ENCODE results near the gene OR10H5. TPM values are rescaled to one million over a fixed set of nuclear protein-coding genes. Genes with fewer than 3 reads are reported as not detected.

The OR10H5 gene
- total and polyA plus RNA-seq, 2 of the 13 experiments (the other 11 are each of a cell fraction or from before 2014, with no cell fraction given): not detected

DNA sequence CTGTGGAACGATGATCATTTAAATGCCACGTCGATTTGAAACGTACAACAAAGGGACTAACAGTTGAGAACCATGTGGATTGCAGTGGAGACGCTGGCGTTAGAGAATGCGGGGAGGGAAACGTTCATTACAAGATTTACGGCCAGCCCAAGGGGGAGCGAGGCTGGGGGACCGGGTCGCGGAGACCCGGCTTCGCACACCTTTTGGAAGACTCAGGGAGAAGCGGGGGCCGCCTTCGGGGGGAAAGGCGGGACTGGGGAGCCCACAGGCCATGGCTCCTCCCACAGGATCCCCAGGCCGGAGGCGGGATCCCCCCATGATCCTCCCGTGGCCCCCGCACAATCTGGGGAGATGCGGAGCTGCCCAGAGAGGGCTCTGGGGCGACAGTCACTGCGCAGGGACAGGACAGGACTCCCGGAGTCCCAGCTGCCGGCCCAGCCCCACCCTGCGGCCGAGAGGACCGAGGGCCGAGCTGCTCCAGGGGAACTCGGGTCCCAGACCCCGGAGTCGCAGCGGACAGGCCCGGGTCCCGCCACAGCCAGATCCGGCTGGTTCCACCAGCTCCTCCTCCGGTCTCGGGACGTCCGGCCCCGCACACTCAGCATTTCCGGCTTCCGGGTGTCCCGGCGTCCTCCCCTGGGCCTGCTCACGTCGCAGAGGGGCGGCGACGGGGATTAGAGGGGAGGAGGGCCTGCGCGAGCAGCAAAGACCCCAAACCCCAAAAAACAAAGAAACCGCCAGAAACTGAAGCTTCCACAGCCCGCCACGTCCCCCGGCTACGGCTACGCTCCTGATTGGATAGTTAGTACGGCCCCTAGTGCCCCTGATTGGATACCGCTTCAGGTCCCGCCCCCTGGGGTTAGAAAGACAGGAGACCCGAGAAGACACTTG lies 49.1 kb downstream of the OR10H5 start (continued):
- TF ChIP-seq GLI4 (CRISPR knock-in tag; IDR thresholded peaks at IDR 0.05; ENCODE audit: borderline replicate concordance) (peak; percentile 61; the same call in 1 of the 2 replicates), SAP130 (CRISPR knock-in tag; IDR thresholded peaks at IDR 0.05; ENCODE audit: low read depth) (peak; percentile 70), E2F1 (CRISPR knock-in tag; IDR thresholded peaks at IDR 0.05) (peak; percentile 61; the same call in 1 of the 2 replicates), HOXA7 (CRISPR knock-in tag; IDR thresholded peaks at IDR 0.05) (no peak), PHF20 (CRISPR knock-in tag; IDR thresholded peaks at IDR 0.05) (peak; percentile 82), XRCC5 (optimal IDR thresholded peaks at IDR 0.05; ENCODE audit: low read length) (no peak), ZNF543 (CRISPR knock-in tag; IDR thresholded peaks at IDR 0.05) (peak; percentile 38; the same call in 1 of the 2 replicates), HDAC1 (CRISPR knock-in tag; IDR thresholded peaks at IDR 0.05) (0 out of 2 replicates have a peak, but pooled peaks have one; percentile 32), CENPBD1 (CRISPR knock-in tag; IDR thresholded peaks at IDR 0.05; ENCODE audit: borderline replicate concordance, low read depth) (no peak), HNF1B (CRISPR knock-in tag; IDR thresholded peaks at IDR 0.05) (peak; percentile 40; the same call in 1 of the 2 replicates), GZF1 (CRISPR knock-in tag; IDR thresholded peaks at IDR 0.05) (peak; percentile 88; the same call in 1 of the 2 replicates), TBX3 (IDR thresholded peaks at IDR 0.05; ENCODE audit: borderline replicate concordance) (no peak), GATA4 (IDR thresholded peaks at IDR 0.05; ENCODE audit: borderline replicate concordance, low read depth) (no peak), MAZ (IDR thresholded peaks at IDR 0.05; ENCODE audit: borderline replicate concordance, low read depth, low read length) (no peak), MAZ (CRISPR knock-in tag; IDR thresholded peaks at IDR 0.05; ENCODE audit: low read depth) (peak; percentile 67), ZBTB7B (CRISPR knock-in tag; IDR thresholded peaks at IDR 0.05) (peak; percentile 89), RFXANK (CRISPR knock-in tag; IDR thresholded peaks at IDR 0.05) (no peak), HMG20A (CRISPR knock-in tag; IDR thresholded peaks at IDR 0.05; ENCODE audit: borderline replicate concordance) (no peak)
- TF ChIP-seq, protein P1, sequence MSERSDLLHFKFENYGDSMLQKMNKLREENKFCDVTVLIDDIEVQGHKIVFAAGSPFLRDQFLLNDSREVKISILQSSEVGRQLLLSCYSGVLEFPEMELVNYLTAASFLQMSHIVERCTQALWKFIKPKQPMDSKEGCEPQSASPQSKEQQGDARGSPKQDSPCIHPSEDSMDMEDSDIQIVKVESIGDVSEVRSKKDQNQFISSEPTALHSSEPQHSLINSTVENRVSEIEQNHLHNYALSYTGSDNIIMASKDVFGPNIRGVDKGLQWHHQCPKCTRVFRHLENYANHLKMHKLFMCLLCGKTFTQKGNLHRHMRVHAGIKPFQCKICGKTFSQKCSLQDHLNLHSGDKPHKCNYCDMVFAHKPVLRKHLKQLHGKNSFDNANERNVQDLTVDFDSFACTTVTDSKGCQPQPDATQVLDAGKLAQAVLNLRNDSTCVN (CRISPR knock-in tag; IDR thresholded peaks at IDR 0.05; ENCODE audit: borderline replicate concordance): peak; percentile 30; the same call in 1 of the 2 replicates
- TF ChIP-seq, protein P2, sequence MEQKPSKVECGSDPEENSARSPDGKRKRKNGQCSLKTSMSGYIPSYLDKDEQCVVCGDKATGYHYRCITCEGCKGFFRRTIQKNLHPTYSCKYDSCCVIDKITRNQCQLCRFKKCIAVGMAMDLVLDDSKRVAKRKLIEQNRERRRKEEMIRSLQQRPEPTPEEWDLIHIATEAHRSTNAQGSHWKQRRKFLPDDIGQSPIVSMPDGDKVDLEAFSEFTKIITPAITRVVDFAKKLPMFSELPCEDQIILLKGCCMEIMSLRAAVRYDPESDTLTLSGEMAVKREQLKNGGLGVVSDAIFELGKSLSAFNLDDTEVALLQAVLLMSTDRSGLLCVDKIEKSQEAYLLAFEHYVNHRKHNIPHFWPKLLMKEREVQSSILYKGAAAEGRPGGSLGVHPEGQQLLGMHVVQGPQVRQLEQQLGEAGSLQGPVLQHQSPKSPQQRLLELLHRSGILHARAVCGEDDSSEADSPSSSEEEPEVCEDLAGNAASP (CRISPR knock-in tag; IDR thresholded peaks at IDR 0.05; ENCODE audit: borderline replicate concordance): no peak
- TF ChIP-seq, protein P3, sequence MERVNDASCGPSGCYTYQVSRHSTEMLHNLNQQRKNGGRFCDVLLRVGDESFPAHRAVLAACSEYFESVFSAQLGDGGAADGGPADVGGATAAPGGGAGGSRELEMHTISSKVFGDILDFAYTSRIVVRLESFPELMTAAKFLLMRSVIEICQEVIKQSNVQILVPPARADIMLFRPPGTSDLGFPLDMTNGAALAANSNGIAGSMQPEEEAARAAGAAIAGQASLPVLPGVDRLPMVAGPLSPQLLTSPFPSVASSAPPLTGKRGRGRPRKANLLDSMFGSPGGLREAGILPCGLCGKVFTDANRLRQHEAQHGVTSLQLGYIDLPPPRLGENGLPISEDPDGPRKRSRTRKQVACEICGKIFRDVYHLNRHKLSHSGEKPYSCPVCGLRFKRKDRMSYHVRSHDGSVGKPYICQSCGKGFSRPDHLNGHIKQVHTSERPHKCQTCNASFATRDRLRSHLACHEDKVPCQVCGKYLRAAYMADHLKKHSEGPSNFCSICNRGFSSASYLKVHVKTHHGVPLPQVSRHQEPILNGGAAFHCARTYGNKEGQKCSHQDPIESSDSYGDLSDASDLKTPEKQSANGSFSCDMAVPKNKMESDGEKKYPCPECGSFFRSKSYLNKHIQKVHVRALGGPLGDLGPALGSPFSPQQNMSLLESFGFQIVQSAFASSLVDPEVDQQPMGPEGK (CRISPR knock-in tag; IDR thresholded peaks at IDR 0.05): peak; percentile 60; the same call in 1 of the 2 replicates
